GM19351 (cell line): ENCODE data around the gene SFI1.

ENCODE experiments used
- ATAC-seq: cut with Tn5 transposase; IDR thresholded peaks from one replicate; pipeline ENCODE4 v1.9.1; 2021; ENCODE audit warnings: mild to moderate bottlenecking, moderate library complexity; ENCODE audit not compliant: unreplicated experiment

Gene SFI1

DNA sequence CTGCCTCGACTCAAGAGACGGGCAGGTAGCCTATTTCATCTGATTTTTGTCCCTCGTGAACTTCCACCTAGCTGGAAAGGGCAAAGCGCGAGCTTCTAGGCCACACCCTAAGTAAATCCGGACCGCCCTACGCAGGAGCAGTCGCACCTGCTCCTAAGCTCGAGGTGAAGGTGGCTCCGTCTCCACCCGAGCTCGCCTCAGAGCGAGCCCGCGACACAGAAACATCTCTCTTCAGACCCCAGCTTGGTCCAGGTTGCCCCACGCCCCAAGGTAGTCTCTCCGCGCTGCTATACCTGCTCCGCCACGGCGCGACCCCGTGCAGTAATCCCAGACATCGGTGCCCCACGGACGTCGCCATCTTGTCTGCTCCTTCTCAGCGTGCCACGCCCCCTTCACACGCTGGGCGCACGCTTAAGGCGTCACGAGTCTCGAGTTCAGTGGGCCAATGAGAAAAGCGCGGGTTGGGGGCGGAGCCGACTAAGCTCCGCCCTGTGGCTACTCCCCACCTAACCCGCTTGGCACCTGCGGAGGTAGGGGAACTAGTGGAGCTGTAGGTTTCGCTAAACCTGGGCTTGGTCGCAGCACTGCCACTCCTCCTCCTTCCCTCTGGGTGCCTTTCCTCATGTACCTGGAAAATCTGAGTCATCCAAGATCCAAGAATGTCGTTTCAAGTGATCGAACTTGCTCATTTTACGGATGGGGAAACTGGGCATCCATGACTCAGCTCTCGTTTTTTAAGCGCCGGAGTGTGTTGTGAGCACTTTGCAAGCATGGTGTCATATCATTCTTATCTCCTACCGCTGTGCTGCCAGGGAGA lies 165.7 kb downstream of the SFI1 start, which contains the start of gene PISD:
PISD (minus strand) TSS at position 365 of the 817 bp plus-strand sequence; CDS start at position 358, 7 bp downstream.
- peak; percentile 83 for ATAC-seq

- no peak for ATAC-seq
These were observed 166.3 kb downstream of the SFI1 start for GRCh38 chr22:31662668-31663037.
